GM18505 (cell line): ENCODE results near the gene AFAP1L2.

ENCODE experiments used
- ATAC-seq: cut with Tn5 transposase; IDR thresholded peaks from one replicate; pipeline ENCODE4 v1.9.1; 2021; ENCODE audit not compliant: unreplicated experiment
- POLR2A ChIP-seq: IDR thresholded peaks from 4 replicates; pipeline ENCODE4 v1.6.1; 2011; ENCODE audit warnings: borderline replicate concordance; ENCODE audit not compliant: insufficient read depth, insufficient read length; ENCODE audit errors: extremely low read depth

The AFAP1L2 gene

GRCh38 chr10:114404171-114405010 lies at the start of gene AFAP1L2:
AFAP1L2 (minus strand) TSS chr10:114404502; CDS start chr10:114404455, 47 bp downstream.
- ATAC-seq: no peak
- TF ChIP-seq POLR2A: no peak

GRCh38 chr10:114453576-114453975 lies 49.3 kb upstream of the AFAP1L2 start:
- no peak for ATAC-seq
- no peak for TF ChIP-seq POLR2A

GRCh38 chr10:114448897-114449296 lies 44.6 kb upstream of the AFAP1L2 start:
- ATAC-seq: no peak
- TF ChIP-seq POLR2A: no peak

GRCh38 chr10:114445332-114445731 lies 41.0 kb upstream of the AFAP1L2 start:
- TF ChIP-seq POLR2A: no peak
- ATAC-seq: no peak

GRCh38 chr10:114444819-114445218 lies 40.5 kb upstream of the AFAP1L2 start:
- no peak for ATAC-seq
- no peak for TF ChIP-seq POLR2A

- no peak for ATAC-seq
- TF ChIP-seq POLR2A: no peak
Observed at GRCh38 chr10:114442091-114442630, 37.9 kb upstream of the AFAP1L2 start.

GRCh38 chr10:114441107-114441506 lies 36.8 kb upstream of the AFAP1L2 start:
- no peak for TF ChIP-seq POLR2A
- ATAC-seq: no peak

GRCh38 chr10:114437473-114438292 lies 33.4 kb upstream of the AFAP1L2 start:
- no peak for TF ChIP-seq POLR2A
- no peak for ATAC-seq

GRCh38 chr10:114436941-114437340 lies 32.6 kb upstream of the AFAP1L2 start:
- no peak for ATAC-seq
- no peak for TF ChIP-seq POLR2A

GRCh38 chr10:114432566-114433093 lies 28.3 kb upstream of the AFAP1L2 start:
- TF ChIP-seq POLR2A: no peak
- no peak for ATAC-seq

GRCh38 chr10:114431414-114432135 lies 27.3 kb upstream of the AFAP1L2 start:
- no peak for ATAC-seq
- TF ChIP-seq POLR2A: no peak

GRCh38 chr10:114430688-114431413 lies 26.5 kb upstream of the AFAP1L2 start:
- no peak for TF ChIP-seq POLR2A
- no peak for ATAC-seq
